ENCODE measurements around the gene SMG5. TPM values are rescaled to one million over a fixed set of nuclear protein-coding genes. Genes with fewer than 3 reads are reported as not detected.
A peak's percentile ranks its signal among the peaks of the same experiment; 100 is the strongest.
"Not testable (repeated sequence)": the region's sequence is repeated elsewhere in the genome, so short reads cannot be mapped to it uniquely, and the experiment has no call there.

Gene SMG5, protein sequence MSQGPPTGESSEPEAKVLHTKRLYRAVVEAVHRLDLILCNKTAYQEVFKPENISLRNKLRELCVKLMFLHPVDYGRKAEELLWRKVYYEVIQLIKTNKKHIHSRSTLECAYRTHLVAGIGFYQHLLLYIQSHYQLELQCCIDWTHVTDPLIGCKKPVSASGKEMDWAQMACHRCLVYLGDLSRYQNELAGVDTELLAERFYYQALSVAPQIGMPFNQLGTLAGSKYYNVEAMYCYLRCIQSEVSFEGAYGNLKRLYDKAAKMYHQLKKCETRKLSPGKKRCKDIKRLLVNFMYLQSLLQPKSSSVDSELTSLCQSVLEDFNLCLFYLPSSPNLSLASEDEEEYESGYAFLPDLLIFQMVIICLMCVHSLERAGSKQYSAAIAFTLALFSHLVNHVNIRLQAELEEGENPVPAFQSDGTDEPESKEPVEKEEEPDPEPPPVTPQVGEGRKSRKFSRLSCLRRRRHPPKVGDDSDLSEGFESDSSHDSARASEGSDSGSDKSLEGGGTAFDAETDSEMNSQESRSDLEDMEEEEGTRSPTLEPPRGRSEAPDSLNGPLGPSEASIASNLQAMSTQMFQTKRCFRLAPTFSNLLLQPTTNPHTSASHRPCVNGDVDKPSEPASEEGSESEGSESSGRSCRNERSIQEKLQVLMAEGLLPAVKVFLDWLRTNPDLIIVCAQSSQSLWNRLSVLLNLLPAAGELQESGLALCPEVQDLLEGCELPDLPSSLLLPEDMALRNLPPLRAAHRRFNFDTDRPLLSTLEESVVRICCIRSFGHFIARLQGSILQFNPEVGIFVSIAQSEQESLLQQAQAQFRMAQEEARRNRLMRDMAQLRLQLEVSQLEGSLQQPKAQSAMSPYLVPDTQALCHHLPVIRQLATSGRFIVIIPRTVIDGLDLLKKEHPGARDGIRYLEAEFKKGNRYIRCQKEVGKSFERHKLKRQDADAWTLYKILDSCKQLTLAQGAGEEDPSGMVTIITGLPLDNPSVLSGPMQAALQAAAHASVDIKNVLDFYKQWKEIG
- 30.6 TPM for polyA plus RNA-seq (2012; ENCODE audit: low read depth, missing spikeins)

DNA sequence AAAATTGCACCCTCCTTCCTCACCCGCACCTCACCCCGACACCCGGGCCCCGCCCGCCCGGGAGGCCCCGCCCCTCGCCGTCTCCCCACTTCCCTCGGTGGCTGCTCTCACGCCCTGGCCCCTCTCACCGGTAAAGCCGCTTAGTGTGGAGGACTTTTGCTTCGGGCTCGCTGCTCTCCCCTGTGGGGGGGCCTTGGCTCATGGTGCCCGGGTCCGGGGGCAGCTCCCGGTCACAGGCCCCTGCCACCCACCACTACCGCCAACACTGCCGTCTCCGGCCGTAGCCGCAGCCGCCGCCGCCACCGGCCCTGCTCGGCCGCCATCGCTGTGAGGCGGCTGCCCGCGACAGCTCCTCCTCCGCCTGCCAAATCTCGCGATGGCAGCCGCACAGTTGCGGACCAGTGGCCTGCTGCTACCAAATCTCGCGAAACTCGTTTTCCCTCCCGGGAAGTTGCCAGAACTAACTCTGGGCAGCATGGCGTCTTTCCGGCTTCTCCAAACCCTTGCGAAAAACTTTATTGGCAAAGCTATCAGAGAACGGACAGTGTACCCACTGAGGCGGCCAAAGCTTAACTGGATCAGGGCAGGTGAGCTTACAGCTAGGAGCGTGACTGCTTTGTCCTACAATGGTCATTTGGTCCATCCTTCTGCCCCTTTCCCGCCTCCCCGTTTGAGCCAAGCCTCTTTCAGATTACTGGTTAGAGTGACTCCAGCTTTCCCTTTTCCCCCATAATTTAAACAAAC, at the start of gene SMG5:
Gene SMG5, minus strand, starts transcription at position 347 of the 744 bp plus-strand sequence. Its CDS starts 145 bp downstream, at position 202.
- TF ChIP-seq POLR2A (IDR thresholded peaks at IDR 0.05; ENCODE audit: low read depth, low read length) (peak; percentile 90), POLR2AphosphoS5 (IDR thresholded peaks at IDR 0.05; ENCODE audit: low read depth, low read length) (peak; percentile 87; the same call in 1 of the 2 replicates), PAX5 (IDR thresholded peaks at IDR 0.05; ENCODE audit: insufficient read depth, low read length, severe bottlenecking) (no peak), POU2F2 (IDR thresholded peaks at IDR 0.05; ENCODE audit: low read depth, low read length) (peak; percentile 72; the same call in 1 of the 2 replicates), SPI1 (IDR thresholded peaks at IDR 0.05; ENCODE audit: low read depth, low read length) (peak; percentile 48), TAF1 (IDR thresholded peaks at IDR 0.05; ENCODE audit: low read depth, low read length) (peak; percentile 91)
- DNase-seq (ENCODE audit: insufficient read length, low spot score) (peak; percentile 90), FAIRE-seq (peak; percentile 97)

DNA sequence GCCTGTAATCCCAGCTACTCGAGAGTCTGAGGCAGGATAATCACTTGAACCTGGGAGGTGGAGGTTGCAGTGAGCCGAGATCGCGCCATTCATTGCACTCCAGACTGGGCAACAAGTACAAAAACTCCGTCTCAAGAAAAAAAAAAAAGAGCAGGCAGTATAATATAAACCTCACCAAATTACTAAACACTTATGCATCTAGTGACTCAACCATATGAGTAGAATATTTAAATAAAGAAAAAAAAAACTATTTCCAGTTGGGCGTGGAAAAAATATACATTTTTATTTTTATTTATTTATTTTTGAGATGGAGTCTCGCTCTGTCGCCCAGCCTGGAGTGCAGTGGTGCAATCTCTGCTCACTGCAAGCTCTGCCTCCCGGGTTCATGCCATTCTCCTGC, 40.6 kb upstream of the SMG5 start:
- not testable (repeated sequence) for DNase-seq (ENCODE audit: insufficient read length, low spot score); FAIRE-seq

DNA sequence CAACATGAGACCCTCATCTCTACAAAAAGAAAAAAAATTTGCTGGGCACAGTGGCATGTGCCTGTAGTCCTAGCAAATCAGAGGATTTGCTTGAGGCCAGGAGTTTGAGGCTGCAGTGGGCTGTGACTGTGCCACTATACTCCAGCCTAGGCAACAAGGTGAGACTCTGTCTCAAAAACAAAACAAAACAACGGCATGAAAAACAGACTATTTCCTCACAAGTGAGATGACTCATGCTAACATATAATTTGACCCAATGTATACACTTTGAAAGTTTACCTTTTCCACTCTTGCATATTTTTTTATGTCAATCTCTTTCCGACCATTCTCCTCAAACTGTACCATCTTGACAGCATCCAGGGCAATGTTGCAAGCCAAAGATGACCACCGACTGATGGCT, 37.9 kb upstream of the SMG5 start:
- TF ChIP-seq PAX5 (IDR thresholded peaks at IDR 0.05; ENCODE audit: insufficient read depth, low read length, severe bottlenecking) (no peak), TAF1 (IDR thresholded peaks at IDR 0.05; ENCODE audit: low read depth, low read length) (no peak), SPI1 (IDR thresholded peaks at IDR 0.05; ENCODE audit: low read depth, low read length) (no peak), POLR2AphosphoS5 (IDR thresholded peaks at IDR 0.05; ENCODE audit: low read depth, low read length) (no peak), POLR2A (IDR thresholded peaks at IDR 0.05; ENCODE audit: low read depth, low read length) (no peak), POU2F2 (IDR thresholded peaks at IDR 0.05; ENCODE audit: low read depth, low read length) (no peak)
- DNase-seq (ENCODE audit: insufficient read length, low spot score) (no peak), FAIRE-seq (no peak)

DNA sequence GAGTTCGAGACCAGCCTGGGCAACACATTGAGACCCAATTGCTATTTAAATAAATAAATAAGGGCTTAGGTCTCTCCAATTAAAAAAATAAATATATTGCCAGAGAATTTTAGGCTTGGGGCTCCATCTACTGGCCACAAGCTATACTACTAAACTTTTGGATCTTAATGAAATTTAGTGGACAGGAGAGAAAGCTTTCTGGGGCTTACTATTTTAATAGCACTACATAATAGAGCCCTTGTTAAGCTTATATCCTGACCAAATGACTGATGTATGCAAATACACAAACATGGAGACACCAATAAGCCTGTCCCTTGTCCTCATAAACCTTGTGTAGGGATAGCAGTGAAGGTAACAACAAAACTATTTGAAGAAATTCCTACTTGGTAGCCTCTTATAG, 37.0 kb upstream of the SMG5 start:
- TF ChIP-seq SPI1 (IDR thresholded peaks at IDR 0.05; ENCODE audit: low read depth, low read length) (no peak), POLR2A (IDR thresholded peaks at IDR 0.05; ENCODE audit: low read depth, low read length) (no peak), PAX5 (IDR thresholded peaks at IDR 0.05; ENCODE audit: insufficient read depth, low read length, severe bottlenecking) (no peak), TAF1 (IDR thresholded peaks at IDR 0.05; ENCODE audit: low read depth, low read length) (no peak), POU2F2 (IDR thresholded peaks at IDR 0.05; ENCODE audit: low read depth, low read length) (no peak), POLR2AphosphoS5 (IDR thresholded peaks at IDR 0.05; ENCODE audit: low read depth, low read length) (no peak)
- DNase-seq (ENCODE audit: insufficient read length, low spot score) (no peak), FAIRE-seq (no peak)

DNA sequence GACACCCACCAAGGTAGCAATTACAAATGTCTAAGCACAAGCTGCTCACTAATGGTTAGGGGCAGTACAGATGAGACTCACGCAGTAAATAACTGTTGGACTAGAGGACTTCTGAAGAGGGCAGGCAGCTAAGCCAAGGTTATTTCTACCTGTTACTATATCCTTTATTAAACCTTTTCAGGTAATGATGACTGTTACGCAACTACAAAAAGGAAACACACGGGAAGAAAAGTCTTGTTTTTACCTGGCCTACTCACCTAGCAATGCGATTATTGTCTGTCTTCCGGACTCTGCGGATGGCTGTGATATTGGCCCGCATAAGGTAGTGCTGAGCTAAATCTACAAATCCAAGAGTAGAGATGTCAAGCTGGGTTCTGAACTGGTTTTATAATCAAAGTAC, 34.3 kb upstream of the SMG5 start:
- no peak for TF ChIP-seq POLR2AphosphoS5 (IDR thresholded peaks at IDR 0.05; ENCODE audit: low read depth, low read length)
- no peak for TF ChIP-seq POLR2A (IDR thresholded peaks at IDR 0.05; ENCODE audit: low read depth, low read length)
- no peak for TF ChIP-seq PAX5 (IDR thresholded peaks at IDR 0.05; ENCODE audit: insufficient read depth, low read length, severe bottlenecking)
- TF ChIP-seq TAF1 (IDR thresholded peaks at IDR 0.05; ENCODE audit: low read depth, low read length) = no peak
- TF ChIP-seq POU2F2 (IDR thresholded peaks at IDR 0.05; ENCODE audit: low read depth, low read length) = no peak
- no peak for TF ChIP-seq SPI1 (IDR thresholded peaks at IDR 0.05; ENCODE audit: low read depth, low read length)
- FAIRE-seq (no peak), DNase-seq (ENCODE audit: insufficient read length, low spot score) (no peak)

DNA sequence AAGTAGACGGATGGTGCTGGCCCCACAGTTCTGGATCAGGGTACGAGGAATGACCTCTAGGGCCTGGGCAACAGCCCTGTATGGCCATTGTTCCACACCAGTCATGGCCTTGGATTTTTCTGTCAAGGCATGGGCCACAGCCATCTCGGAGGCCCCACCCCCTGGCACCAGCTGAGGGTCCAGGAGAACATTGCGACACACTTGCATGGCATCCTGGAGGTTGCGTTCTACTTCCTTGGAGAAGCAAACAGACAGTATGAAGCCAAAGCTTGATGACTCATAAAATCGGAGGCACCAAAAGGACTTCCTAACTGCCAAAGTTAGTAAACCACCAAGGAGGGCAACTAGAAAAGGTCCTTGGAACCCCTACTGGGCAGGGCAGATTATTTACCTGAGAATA, 28.3 kb upstream of the SMG5 start:
- no peak for FAIRE-seq
- TF ChIP-seq TAF1 (IDR thresholded peaks at IDR 0.05; ENCODE audit: low read depth, low read length) (no peak), POU2F2 (IDR thresholded peaks at IDR 0.05; ENCODE audit: low read depth, low read length) (no peak), POLR2AphosphoS5 (IDR thresholded peaks at IDR 0.05; ENCODE audit: low read depth, low read length) (no peak), PAX5 (IDR thresholded peaks at IDR 0.05; ENCODE audit: insufficient read depth, low read length, severe bottlenecking) (no peak), SPI1 (IDR thresholded peaks at IDR 0.05; ENCODE audit: low read depth, low read length) (no peak), POLR2A (IDR thresholded peaks at IDR 0.05; ENCODE audit: low read depth, low read length) (no peak)
- no peak for DNase-seq (ENCODE audit: insufficient read length, low spot score)

DNA sequence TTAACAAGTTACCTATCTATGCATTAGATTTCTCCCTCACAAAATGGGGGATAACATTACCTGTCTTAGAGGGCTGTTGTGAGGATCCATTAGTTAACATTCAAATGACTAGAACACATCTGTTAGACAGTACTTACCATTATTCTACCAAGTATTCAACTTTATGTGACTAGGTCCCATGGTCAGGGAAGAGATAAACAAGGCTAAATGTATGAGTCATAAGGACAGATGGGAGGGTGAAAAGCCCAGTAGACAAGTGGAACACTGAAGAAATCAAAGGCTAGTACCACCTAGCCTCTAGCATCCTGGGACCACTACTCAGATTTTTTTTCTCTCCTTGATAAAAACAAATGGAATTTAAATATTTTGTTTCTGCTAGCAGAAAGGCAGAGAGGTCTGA, 25.5 kb upstream of the SMG5 start:
- FAIRE-seq = no peak

DNA sequence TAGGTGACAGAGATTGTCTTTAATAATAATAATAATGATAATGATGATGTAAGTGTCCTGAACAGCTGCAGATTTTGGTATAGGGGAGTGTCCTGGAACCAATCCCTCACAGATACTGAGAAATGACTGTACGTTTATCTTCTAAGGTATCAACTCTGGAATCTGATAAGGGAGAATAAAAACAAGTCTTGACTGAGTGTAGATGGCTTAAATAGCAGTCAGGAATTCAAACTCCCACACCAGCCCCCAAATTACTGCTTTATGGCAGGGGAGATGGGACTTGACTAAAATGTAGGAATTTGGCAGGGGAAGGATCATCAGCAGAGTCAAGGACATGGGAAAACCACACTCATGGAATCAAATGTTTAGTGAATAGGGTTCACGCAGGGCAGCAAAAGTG, 22.6 kb upstream of the SMG5 start:
- no peak for DNase-seq (ENCODE audit: insufficient read length, low spot score)
- no peak for FAIRE-seq
- TF ChIP-seq POU2F2 (IDR thresholded peaks at IDR 0.05; ENCODE audit: low read depth, low read length) (no peak), POLR2A (IDR thresholded peaks at IDR 0.05; ENCODE audit: low read depth, low read length) (no peak), TAF1 (IDR thresholded peaks at IDR 0.05; ENCODE audit: low read depth, low read length) (no peak), SPI1 (IDR thresholded peaks at IDR 0.05; ENCODE audit: low read depth, low read length) (no peak), POLR2AphosphoS5 (IDR thresholded peaks at IDR 0.05; ENCODE audit: low read depth, low read length) (no peak), PAX5 (IDR thresholded peaks at IDR 0.05; ENCODE audit: insufficient read depth, low read length, severe bottlenecking) (no peak)

More for the DNA sequence above, 25.5 kb upstream of the SMG5 start:
- no peak for DNase-seq (ENCODE audit: insufficient read length, low spot score)
- TF ChIP-seq POLR2A (IDR thresholded peaks at IDR 0.05; ENCODE audit: low read depth, low read length) (no peak), TAF1 (IDR thresholded peaks at IDR 0.05; ENCODE audit: low read depth, low read length) (no peak), POU2F2 (IDR thresholded peaks at IDR 0.05; ENCODE audit: low read depth, low read length) (no peak), SPI1 (IDR thresholded peaks at IDR 0.05; ENCODE audit: low read depth, low read length) (no peak), POLR2AphosphoS5 (IDR thresholded peaks at IDR 0.05; ENCODE audit: low read depth, low read length) (no peak), PAX5 (IDR thresholded peaks at IDR 0.05; ENCODE audit: insufficient read depth, low read length, severe bottlenecking) (no peak)
